Uterus (tissue), 2 donors: ENCODE measurements around the gene PCNX2.

Source experiments
- CTCF ChIP-seq, 4 experiments: fragments of 200-600 bp in 2 of 4; fragments of 450-650 bp in 2 of 4; sonication (generic) in 2 of 4; IDR thresholded peaks; one replicate each; pipeline ENCODE4 v1.5.1; 2016 to 2019; ENCODE audit warnings: antibody characterized with exemption in 4 of 4, mild to moderate bottlenecking in 2 of 4, moderate library complexity in 1 of 4
- POLR2A ChIP-seq, 2 donors: fragments of 450-650 bp; IDR thresholded peaks; one replicate each; pipeline ENCODE4 v1.6.1; 2016; ENCODE audit warnings: antibody characterized with exemption in 2 of 2, mild to moderate bottlenecking in 1 of 2, moderate library complexity in 1 of 2

GRCh38 chr1:232951605-232952004 lies 343.9 kb downstream of the PCNX2 start:
- TF ChIP-seq POLR2A (IDR thresholded peaks at IDR 0.05): no peak
- TF ChIP-seq CTCF (IDR thresholded peaks at IDR 0.05): no peak
